HepG2 (cell line): ENCODE results near the gene FAM24A.

Experiments
- HIC2 ChIP-seq: sonication (generic); formaldehyde crosslinking; IDR thresholded peaks from 2 replicates; pipeline ENCODE4 v1.9.0; 2022; ENCODE audit warnings: low read depth, missing genetic modification reagents
- NFIC ChIP-seq: IDR thresholded peaks from 2 replicates; pipeline ENCODE4 v1.6.1; 2012; ENCODE audit warnings: mild to moderate bottlenecking, low read length, inconsistent platforms
- PHF21A ChIP-seq: sonication (generic); formaldehyde crosslinking; IDR thresholded peaks from 2 replicates; pipeline ENCODE4 v1.5.0; 2020; ENCODE audit warnings: mild to moderate bottlenecking, missing genetic modification reagents
- POLR2AphosphoS5 ChIP-seq: IDR thresholded peaks from 2 replicates; pipeline ENCODE4 v1.6.1; 2012; ENCODE audit warnings: low read depth, low read length
- TF ChIP-seq, protein P1 (sequence below): sonication (generic); formaldehyde crosslinking; IDR thresholded peaks from 2 replicates; pipeline ENCODE4 v1.5.0; 2020; ENCODE audit warnings: mild to moderate bottlenecking, missing genetic modification reagents, moderate library complexity
- TF ChIP-seq, protein P2 (sequence below): IDR thresholded peaks from 2 replicates; pipeline ENCODE4 v1.6.1; 2016; ENCODE audit warnings: low read depth, borderline replicate concordance

DNA sequence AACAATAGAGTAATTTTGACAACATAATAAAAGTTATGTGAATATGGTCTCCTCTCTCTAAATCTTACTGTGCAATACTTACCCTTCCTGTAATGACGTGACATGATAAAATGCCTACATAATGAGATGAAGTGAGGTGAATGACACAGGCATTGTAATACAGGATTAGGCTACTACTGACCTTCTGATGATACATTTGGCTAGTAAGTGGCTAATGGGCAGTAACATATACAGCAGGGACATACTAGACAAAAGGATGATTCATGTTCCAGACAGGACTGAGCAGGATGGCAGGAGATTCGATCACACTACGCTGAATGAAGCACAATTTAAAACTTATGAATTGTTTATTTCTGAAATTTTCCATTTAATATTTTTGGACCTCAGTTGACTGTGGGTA lies 38.9 kb downstream of the FAM24A start:
- TF ChIP-seq NFIC = no peak
- no peak for TF ChIP-seq PHF21A (CRISPR knock-in tag)
- no peak for TF ChIP-seq POLR2AphosphoS5
- no peak for TF ChIP-seq HIC2 (CRISPR knock-in tag)
- TF ChIP-seq, protein P1, sequence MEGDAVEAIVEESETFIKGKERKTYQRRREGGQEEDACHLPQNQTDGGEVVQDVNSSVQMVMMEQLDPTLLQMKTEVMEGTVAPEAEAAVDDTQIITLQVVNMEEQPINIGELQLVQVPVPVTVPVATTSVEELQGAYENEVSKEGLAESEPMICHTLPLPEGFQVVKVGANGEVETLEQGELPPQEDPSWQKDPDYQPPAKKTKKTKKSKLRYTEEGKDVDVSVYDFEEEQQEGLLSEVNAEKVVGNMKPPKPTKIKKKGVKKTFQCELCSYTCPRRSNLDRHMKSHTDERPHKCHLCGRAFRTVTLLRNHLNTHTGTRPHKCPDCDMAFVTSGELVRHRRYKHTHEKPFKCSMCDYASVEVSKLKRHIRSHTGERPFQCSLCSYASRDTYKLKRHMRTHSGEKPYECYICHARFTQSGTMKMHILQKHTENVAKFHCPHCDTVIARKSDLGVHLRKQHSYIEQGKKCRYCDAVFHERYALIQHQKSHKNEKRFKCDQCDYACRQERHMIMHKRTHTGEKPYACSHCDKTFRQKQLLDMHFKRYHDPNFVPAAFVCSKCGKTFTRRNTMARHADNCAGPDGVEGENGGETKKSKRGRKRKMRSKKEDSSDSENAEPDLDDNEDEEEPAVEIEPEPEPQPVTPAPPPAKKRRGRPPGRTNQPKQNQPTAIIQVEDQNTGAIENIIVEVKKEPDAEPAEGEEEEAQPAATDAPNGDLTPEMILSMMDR (CRISPR knock-in tag) = no peak
- TF ChIP-seq, protein P2, sequence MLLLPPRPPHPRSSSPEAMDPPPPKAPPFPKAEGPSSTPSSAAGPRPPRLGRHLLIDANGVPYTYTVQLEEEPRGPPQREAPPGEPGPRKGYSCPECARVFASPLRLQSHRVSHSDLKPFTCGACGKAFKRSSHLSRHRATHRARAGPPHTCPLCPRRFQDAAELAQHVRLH (CRISPR knock-in tag) = no peak
